Measurements from ENCODE around the gene NECTIN1.

GRCh38 chr11:119624102-119624615, 104.8 kb downstream of the NECTIN1 start:
- TF ChIP-seq CTCF (IDR thresholded peaks at IDR 0.05; ENCODE audit: low read depth, low read length, poor library complexity, severe bottlenecking) (peak; percentile 78), EZH2phosphoT487 (IDR thresholded peaks at IDR 0.05; ENCODE audit: borderline replicate concordance, low read length) (no peak)

Data from DOHH2 (cell line).